SK-N-SH treated with all-trans-retinoic acid at 6 μM for 48 hours (cell line): ENCODE results near the gene DTNBP1.

Source experiments
- ATAC-seq: fragments of 200-7000 bp; cut with Tn5 transposase; 3 replicates; pipeline ENCODE4 v1.9.1; 2020; ENCODE audit warnings: mild to moderate bottlenecking, moderate library complexity
- ARNTL ChIP-seq: fragments of 450-650 bp; formaldehyde crosslinking; IDR thresholded peaks from 2 replicates; pipeline ENCODE4 v1.5.0; 2020; ENCODE audit warnings: low read depth, mild to moderate bottlenecking, moderate library complexity, borderline replicate concordance
- BACH2 ChIP-seq: fragments of 250-450 bp; sonication (Bioruptor Pico); IDR thresholded peaks from 2 replicates; pipeline ENCODE4 v1.9.0; 2021; ENCODE audit warnings: mild to moderate bottlenecking, borderline replicate concordance
- ESRRG ChIP-seq: fragments of 250-450 bp; sonication (Bioruptor Pico); IDR thresholded peaks from 2 replicates; pipeline ENCODE4 v1.6.1; 2021; ENCODE audit warnings: mild to moderate bottlenecking
- GLIS3 ChIP-seq: fragments of 250-450 bp; sonication (Bioruptor Pico); IDR thresholded peaks from 2 replicates; pipeline ENCODE4 v1.5.0; 2020; ENCODE audit warnings: mild to moderate bottlenecking, moderate library complexity
- OSR1 ChIP-seq: fragments of 250-450 bp; sonication (Bioruptor Pico); IDR thresholded peaks from 2 replicates; pipeline ENCODE4 v1.8.0; 2022; ENCODE audit warnings: moderate library complexity, mild to moderate bottlenecking, inconsistent platforms
- PPARA ChIP-seq: fragments of 250-450 bp; sonication (Bioruptor Pico); IDR thresholded peaks from 2 replicates; pipeline ENCODE4 v1.5.0; 2020; ENCODE audit warnings: mild to moderate bottlenecking, borderline replicate concordance
- SNAI2 ChIP-seq: fragments of 250-450 bp; sonication (Bioruptor Pico); IDR thresholded peaks from 2 replicates; pipeline ENCODE4 v1.5.0; 2020; ENCODE audit warnings: mild to moderate bottlenecking, moderate library complexity
- TOX ChIP-seq: fragments of 250-450 bp; sonication (Bioruptor Pico); IDR thresholded peaks from 2 replicates; pipeline ENCODE4 v1.8.0; 2021; ENCODE audit warnings: mild to moderate bottlenecking, moderate library complexity, borderline replicate concordance
- ZFP3 ChIP-seq: fragments of 250-450 bp; sonication (Bioruptor Pico); IDR thresholded peaks from 2 replicates; pipeline ENCODE4 v1.5.0; 2020; ENCODE audit warnings: mild to moderate bottlenecking, moderate library complexity
- ZFP30 ChIP-seq: fragments of 450-650 bp; formaldehyde crosslinking; IDR thresholded peaks from 2 replicates; pipeline ENCODE4 v1.5.0; 2022; ENCODE audit warnings: mild to moderate bottlenecking, moderate library complexity
- ZNF565 ChIP-seq: fragments of 450-650 bp; formaldehyde crosslinking; conservative IDR thresholded peaks from 2 replicates; pipeline ENCODE4 v1.5.0; 2020; ENCODE audit warnings: low read depth, mild to moderate bottlenecking, moderate library complexity
- ZNF70 ChIP-seq: fragments of 450-650 bp; formaldehyde crosslinking; IDR thresholded peaks from 2 replicates; pipeline ENCODE4 v1.5.0; 2020; ENCODE audit warnings: mild to moderate bottlenecking, moderate library complexity
- ZNF8 ChIP-seq: fragments of 450-650 bp; formaldehyde crosslinking; IDR thresholded peaks from 2 replicates; pipeline ENCODE4 v1.5.0; 2020; ENCODE audit warnings: mild to moderate bottlenecking, moderate library complexity
- TF ChIP-seq, protein P1 (sequence below): fragments of 250-450 bp; sonication (Bioruptor Pico); IDR thresholded peaks from 2 replicates; pipeline ENCODE4 v1.8.0; 2021; ENCODE audit warnings: low read depth, mild to moderate bottlenecking, moderate library complexity, borderline replicate concordance
- TF ChIP-seq, protein P2 (sequence below): fragments of 250-450 bp; sonication (Bioruptor Pico); IDR thresholded peaks from 2 replicates; pipeline ENCODE4 v1.5.0; 2020; ENCODE audit warnings: mild to moderate bottlenecking, moderate library complexity
- TF ChIP-seq, protein P3 (sequence below): fragments of 250-450 bp; sonication (Bioruptor Pico); IDR thresholded peaks from 2 replicates; pipeline ENCODE4 v1.5.1; 2020; ENCODE audit warnings: low read depth, mild to moderate bottlenecking, moderate library complexity
- TF ChIP-seq, protein P4 (sequence below): fragments of 250-450 bp; sonication (Bioruptor Pico); IDR thresholded peaks from 2 replicates; pipeline ENCODE4 v1.5.1; 2021; ENCODE audit warnings: mild to moderate bottlenecking, moderate library complexity

DTNBP1 gene

DNA sequence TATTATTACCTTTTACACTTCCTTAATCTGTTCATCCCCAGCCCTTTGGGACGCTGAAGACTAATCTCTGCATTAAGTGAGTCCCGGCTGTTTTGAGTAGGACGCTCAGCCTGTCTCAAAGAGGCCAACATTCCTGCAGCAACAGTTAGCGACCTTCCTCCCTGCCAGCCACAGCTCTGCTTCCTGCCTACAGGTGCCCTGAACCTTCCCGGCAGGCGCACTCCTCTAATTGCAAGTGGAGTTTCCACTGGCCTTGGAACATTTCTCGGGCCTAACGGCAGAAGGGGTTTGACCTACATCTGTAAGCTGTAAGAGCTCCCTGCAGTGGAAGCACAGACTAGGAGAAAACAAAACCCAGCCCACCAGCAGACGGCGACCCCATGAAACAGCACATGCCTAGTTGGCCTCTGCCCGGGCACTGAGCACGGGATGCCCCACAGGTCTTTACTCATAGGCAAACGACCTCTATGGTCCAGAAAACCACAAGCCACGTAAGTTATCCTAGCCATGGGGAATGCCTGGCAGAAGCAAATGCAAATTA lies 137.9 kb downstream of the DTNBP1 start:
- TF ChIP-seq ZNF565 (CRISPR knock-in tag): no peak
- no peak for TF ChIP-seq OSR1
- no peak for ATAC-seq

DNA sequence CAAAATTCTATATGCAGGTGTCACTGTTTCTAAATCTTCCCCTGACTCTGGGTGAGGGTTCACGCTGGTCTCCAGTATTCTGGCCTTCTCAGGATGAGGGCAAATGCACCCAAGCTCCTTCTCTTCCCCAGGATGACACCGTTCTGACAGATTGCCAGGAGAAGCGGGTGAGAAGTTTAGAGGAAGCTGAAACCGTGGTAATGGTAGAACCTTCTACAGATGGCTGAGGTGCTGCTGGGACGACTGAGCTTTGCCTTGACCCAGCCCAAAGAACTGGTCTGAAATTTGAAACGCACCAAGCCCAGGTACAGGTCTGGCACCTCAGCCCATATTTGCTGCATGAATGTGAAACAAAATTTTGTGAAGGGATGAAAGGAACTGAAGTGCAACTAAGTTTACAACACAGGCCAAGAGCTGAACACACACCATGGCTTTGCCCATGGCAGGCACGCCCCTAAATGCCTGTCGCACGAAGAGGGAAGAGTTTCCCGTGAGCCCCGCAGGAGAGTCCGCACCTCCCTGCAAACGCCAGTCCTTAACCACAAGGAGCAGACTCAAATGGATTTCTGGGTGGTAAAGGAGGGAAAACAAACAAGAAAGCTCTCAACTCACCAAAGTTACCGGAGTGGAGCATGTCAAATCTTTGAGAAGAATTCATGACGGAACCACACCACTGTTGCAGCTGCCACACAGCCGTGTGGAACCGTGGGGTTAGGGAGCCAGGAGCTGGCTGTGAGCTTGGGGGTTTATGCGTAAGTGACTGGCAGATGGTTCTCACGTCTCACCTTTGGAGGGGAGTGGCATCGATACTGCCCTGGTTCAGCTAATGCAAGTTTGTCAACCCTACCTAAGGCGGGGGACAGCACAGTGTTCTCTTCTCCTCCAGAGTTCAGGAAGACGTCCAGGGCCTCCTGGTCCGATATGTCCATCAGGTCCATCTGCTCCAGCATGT lies 138.9 kb downstream of the DTNBP1 start:
- no peak for ATAC-seq
- TF ChIP-seq, protein P1, sequence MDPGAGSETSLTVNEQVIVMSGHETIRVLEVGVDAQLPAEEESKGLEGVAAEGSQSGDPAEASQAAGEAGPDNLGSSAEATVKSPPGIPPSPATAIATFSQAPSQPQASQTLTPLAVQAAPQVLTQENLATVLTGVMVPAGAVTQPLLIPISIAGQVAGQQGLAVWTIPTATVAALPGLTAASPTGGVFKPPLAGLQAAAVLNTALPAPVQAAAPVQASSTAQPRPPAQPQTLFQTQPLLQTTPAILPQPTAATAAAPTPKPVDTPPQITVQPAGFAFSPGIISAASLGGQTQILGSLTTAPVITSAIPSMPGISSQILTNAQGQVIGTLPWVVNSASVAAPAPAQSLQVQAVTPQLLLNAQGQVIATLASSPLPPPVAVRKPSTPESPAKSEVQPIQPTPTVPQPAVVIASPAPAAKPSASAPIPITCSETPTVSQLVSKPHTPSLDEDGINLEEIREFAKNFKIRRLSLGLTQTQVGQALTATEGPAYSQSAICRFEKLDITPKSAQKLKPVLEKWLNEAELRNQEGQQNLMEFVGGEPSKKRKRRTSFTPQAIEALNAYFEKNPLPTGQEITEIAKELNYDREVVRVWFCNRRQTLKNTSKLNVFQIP (CRISPR knock-in tag): no peak
- TF ChIP-seq, protein P2, sequence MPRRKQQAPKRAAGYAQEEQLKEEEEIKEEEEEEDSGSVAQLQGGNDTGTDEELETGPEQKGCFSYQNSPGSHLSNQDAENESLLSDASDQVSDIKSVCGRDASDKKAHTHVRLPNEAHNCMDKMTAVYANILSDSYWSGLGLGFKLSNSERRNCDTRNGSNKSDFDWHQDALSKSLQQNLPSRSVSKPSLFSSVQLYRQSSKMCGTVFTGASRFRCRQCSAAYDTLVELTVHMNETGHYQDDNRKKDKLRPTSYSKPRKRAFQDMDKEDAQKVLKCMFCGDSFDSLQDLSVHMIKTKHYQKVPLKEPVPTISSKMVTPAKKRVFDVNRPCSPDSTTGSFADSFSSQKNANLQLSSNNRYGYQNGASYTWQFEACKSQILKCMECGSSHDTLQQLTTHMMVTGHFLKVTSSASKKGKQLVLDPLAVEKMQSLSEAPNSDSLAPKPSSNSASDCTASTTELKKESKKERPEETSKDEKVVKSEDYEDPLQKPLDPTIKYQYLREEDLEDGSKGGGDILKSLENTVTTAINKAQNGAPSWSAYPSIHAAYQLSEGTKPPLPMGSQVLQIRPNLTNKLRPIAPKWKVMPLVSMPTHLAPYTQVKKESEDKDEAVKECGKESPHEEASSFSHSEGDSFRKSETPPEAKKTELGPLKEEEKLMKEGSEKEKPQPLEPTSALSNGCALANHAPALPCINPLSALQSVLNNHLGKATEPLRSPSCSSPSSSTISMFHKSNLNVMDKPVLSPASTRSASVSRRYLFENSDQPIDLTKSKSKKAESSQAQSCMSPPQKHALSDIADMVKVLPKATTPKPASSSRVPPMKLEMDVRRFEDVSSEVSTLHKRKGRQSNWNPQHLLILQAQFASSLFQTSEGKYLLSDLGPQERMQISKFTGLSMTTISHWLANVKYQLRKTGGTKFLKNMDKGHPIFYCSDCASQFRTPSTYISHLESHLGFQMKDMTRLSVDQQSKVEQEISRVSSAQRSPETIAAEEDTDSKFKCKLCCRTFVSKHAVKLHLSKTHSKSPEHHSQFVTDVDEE: no peak
- TF ChIP-seq ZFP30 (no peak), ZFP3 (CRISPR knock-in tag) (no peak), ZNF565 (CRISPR knock-in tag) (no peak), GLIS3 (CRISPR knock-in tag) (no peak), TOX (no peak), ARNTL (no peak)
- TF ChIP-seq, protein P3, sequence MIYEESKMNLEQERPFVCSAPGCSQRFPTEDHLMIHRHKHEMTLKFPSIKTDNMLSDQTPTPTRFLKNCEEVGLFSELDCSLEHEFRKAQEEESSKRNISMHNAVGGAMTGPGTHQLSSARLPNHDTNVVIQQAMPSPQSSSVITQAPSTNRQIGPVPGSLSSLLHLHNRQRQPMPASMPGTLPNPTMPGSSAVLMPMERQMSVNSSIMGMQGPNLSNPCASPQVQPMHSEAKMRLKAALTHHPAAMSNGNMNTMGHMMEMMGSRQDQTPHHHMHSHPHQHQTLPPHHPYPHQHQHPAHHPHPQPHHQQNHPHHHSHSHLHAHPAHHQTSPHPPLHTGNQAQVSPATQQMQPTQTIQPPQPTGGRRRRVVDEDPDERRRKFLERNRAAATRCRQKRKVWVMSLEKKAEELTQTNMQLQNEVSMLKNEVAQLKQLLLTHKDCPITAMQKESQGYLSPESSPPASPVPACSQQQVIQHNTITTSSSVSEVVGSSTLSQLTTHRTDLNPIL (CRISPR knock-in tag): no peak

DNA sequence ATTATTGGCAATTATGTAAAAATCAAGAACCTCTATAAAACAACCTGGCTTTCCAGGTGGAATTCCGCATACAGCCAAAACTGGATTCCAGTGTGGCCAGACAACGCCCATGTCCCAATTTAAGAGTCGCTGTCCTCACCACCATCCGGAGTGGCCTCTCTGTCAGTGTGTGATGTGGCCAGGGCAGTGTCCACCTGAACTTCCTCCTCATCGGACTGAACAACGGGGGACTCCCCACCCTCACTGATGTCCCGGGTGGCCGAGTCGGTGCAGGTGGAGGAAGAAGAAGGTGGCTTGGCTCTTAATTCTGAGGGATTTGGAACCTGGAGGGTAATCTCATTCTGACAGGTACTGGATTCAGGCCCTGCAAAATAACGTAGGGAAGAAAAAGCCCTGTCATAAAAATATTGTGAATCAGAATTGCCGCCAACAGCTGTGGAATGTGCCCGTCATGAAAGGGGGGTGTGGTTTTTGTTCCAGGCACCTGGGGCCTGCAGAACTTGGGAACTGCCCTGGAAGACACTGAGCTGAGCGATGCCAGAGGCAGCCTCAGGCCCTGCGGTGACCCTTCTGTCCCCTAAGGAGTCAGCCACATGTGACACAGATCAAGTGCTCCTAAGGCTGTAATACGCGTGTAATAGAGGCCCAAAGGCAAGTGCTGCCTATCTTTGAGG lies 139.8 kb downstream of the DTNBP1 start:
- no peak for ATAC-seq
- TF ChIP-seq, protein P3 (CRISPR knock-in tag): no peak
- TF ChIP-seq OSR1 (no peak), BACH2 (CRISPR knock-in tag) (no peak), ZNF565 (CRISPR knock-in tag) (no peak), ARNTL (no peak), ESRRG (no peak), ZNF70 (CRISPR knock-in tag) (no peak), GLIS3 (CRISPR knock-in tag) (no peak), SNAI2 (CRISPR knock-in tag) (no peak), TOX (no peak), ZNF8 (CRISPR knock-in tag) (no peak), PPARA (CRISPR knock-in tag) (no peak)
- TF ChIP-seq, protein P1 (CRISPR knock-in tag): no peak
- TF ChIP-seq, protein P4, sequence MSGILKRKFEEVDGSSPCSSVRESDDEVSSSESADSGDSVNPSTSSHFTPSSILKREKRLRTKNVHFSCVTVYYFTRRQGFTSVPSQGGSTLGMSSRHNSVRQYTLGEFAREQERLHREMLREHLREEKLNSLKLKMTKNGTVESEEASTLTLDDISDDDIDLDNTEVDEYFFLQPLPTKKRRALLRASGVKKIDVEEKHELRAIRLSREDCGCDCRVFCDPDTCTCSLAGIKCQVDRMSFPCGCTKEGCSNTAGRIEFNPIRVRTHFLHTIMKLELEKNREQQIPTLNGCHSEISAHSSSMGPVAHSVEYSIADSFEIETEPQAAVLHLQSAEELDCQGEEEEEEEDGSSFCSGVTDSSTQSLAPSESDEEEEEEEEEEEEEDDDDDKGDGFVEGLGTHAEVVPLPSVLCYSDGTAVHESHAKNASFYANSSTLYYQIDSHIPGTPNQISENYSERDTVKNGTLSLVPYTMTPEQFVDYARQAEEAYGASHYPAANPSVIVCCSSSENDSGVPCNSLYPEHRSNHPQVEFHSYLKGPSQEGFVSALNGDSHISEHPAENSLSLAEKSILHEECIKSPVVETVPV: no peak
- TF ChIP-seq, protein P2: no peak
